ENCODE results near the gene CEP83. TPM values are rescaled to one million over a fixed set of nuclear protein-coding genes. Genes with fewer than 3 reads are reported as not detected.

Gene CEP83
- polyA plus RNA-seq, 1 of the 3 experiments (the other 2 are of a cell fraction), result 2.5 TPM

DNA sequence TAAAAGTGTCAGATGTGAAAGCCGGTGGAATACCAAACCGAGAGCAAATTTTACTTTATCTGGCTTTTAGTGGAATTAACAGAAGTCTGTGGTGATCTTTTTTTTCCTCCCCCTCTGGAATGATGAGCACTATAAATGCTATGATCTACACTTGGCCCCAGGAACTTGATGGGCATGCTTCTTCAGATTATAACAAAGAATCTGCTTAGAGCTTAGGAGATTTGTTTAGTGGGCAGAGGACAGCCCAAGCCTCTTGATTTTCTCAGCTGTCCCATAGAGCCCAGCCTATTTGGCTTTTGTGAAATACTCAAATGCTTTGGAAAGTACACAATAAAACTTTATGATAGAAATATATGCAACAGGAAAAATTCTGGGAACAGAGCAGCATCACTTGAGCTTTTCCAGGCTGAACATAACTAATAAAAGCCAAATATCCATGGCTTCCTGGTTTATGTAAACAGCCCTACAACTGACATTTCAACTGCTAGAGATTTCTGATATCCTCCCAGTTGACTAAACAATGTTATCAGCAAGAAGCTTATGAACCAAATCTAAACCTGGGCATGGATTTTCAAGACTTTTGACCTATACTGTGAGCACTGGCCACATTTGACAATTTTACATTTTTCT is 161.7 kb downstream of the CEP83 start (continued):
- TF ChIP-seq MEF2A (IDR thresholded peaks at IDR 0.05; ENCODE audit: borderline replicate concordance, low read depth), result no peak

DNA sequence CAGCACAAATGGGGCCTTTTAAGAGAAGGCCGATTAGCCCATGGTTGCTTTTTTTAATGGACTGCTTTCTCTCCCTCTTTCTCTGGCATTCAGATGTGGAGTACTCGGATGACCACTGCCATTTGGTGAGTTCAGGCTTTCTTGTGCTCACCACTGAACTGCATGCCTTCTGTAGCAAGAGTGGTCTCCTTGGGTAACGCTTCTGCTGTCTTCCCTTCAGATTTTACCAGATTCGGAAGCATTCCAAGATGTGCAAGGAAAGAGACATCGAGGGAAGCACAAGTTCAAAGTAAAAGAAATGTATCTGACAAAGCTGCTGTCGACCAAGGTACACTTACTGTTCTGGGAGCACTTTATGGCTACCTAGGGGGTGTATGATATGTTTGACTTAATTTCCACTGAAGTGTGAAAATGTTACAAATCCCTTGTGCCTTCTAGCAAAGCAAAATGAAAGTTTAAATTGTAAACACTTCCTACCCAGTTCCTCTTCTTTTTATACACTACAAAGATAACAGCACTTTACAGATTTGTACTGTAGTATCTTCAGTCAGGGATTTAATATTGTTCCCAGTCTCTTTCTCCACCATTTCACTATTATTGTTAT is 162.5 kb downstream of the CEP83 start:
- H3K27ac ChIP-seq (ENCODE audit: low read depth in 2 of 2, low read length in 1 of 2), result no peak overlapping the region
- CTCF ChIA-PET, result interaction anchor here (1.4 kb wide), 1 partner anchor 151 kb away, joined by 4 read pairs; no protein-coding TSS in a partner anchor
- H3K4me3 ChIP-seq (ENCODE audit: low read depth in 2 of 2, low read length in 1 of 2), result no peak overlapping the region

More for the DNA sequence above, 162.5 kb downstream of the CEP83 start:
- H3K9me3 ChIP-seq, result no peaks in the 10 kb centered on the region
- no peaks in the 10 kb centered on the region for H3K9me2 ChIP-seq
- H3K4me2 ChIP-seq, result no peak overlapping the region
- no peak overlapping the region for H3K9ac ChIP-seq
- no peaks in the 10 kb centered on the region for H3F3A ChIP-seq (replicated peaks; ENCODE audit: insufficient read depth)
- H2AFZ ChIP-seq (ENCODE audit: low read depth), result no peak overlapping the region
- TF ChIP-seq EZH2phosphoT487 (IDR thresholded peaks at IDR 0.05; ENCODE audit: borderline replicate concordance, low read depth) (no peak), MEF2A (IDR thresholded peaks at IDR 0.05; ENCODE audit: borderline replicate concordance, low read depth) (no peak), FOXJ3 (CRISPR knock-in tag; IDR thresholded peaks at IDR 0.05) (no peak), GATA2 (CRISPR knock-in tag; IDR thresholded peaks at IDR 0.05) (no peak), EP300 (IDR thresholded peaks at IDR 0.05; ENCODE audit: borderline replicate concordance in 1 of 2, low read depth in 1 of 2, low read length in 1 of 2) (no peak), ELF1 (IDR thresholded peaks at IDR 0.05) (no peak), RCOR1 (IDR thresholded peaks at IDR 0.05; ENCODE audit: low read length) (no peak), NFIC (IDR thresholded peaks at IDR 0.05; ENCODE audit: borderline replicate concordance) (no peak), YY1 (IDR thresholded peaks at IDR 0.05; ENCODE audit: low read depth) (no peak), MXI1 (IDR thresholded peaks at IDR 0.05; ENCODE audit: low read depth, low read length) (no peak)
- TF ChIP-seq, protein P1, sequence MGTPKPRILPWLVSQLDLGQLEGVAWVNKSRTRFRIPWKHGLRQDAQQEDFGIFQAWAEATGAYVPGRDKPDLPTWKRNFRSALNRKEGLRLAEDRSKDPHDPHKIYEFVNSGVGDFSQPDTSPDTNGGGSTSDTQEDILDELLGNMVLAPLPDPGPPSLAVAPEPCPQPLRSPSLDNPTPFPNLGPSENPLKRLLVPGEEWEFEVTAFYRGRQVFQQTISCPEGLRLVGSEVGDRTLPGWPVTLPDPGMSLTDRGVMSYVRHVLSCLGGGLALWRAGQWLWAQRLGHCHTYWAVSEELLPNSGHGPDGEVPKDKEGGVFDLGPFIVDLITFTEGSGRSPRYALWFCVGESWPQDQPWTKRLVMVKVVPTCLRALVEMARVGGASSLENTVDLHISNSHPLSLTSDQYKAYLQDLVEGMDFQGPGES (IDR thresholded peaks at IDR 0.05; ENCODE audit: low read depth, low read length), result no peak
- TF ChIP-seq, protein P2, sequence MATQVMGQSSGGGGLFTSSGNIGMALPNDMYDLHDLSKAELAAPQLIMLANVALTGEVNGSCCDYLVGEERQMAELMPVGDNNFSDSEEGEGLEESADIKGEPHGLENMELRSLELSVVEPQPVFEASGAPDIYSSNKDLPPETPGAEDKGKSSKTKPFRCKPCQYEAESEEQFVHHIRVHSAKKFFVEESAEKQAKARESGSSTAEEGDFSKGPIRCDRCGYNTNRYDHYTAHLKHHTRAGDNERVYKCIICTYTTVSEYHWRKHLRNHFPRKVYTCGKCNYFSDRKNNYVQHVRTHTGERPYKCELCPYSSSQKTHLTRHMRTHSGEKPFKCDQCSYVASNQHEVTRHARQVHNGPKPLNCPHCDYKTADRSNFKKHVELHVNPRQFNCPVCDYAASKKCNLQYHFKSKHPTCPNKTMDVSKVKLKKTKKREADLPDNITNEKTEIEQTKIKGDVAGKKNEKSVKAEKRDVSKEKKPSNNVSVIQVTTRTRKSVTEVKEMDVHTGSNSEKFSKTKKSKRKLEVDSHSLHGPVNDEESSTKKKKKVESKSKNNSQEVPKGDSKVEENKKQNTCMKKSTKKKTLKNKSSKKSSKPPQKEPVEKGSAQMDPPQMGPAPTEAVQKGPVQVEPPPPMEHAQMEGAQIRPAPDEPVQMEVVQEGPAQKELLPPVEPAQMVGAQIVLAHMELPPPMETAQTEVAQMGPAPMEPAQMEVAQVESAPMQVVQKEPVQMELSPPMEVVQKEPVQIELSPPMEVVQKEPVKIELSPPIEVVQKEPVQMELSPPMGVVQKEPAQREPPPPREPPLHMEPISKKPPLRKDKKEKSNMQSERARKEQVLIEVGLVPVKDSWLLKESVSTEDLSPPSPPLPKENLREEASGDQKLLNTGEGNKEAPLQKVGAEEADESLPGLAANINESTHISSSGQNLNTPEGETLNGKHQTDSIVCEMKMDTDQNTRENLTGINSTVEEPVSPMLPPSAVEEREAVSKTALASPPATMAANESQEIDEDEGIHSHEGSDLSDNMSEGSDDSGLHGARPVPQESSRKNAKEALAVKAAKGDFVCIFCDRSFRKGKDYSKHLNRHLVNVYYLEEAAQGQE (IDR thresholded peaks at IDR 0.05; ENCODE audit: low read depth, low read length), result no peak
- TF ChIP-seq, protein P3, sequence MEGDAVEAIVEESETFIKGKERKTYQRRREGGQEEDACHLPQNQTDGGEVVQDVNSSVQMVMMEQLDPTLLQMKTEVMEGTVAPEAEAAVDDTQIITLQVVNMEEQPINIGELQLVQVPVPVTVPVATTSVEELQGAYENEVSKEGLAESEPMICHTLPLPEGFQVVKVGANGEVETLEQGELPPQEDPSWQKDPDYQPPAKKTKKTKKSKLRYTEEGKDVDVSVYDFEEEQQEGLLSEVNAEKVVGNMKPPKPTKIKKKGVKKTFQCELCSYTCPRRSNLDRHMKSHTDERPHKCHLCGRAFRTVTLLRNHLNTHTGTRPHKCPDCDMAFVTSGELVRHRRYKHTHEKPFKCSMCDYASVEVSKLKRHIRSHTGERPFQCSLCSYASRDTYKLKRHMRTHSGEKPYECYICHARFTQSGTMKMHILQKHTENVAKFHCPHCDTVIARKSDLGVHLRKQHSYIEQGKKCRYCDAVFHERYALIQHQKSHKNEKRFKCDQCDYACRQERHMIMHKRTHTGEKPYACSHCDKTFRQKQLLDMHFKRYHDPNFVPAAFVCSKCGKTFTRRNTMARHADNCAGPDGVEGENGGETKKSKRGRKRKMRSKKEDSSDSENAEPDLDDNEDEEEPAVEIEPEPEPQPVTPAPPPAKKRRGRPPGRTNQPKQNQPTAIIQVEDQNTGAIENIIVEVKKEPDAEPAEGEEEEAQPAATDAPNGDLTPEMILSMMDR (IDR thresholded peaks at IDR 0.05), result no peak
- no peaks in the 10 kb centered on the region for H3K36me3 ChIP-seq (replicated peaks in 1 of 2; ENCODE audit: control insufficient read depth in 1 of 2, insufficient read depth in 2 of 2, low read length in 1 of 2)
- DNase-seq, result no peak
- H3K27me3 ChIP-seq (ENCODE audit: insufficient read depth), result no peaks in the 10 kb centered on the region
- WGBS (ENCODE audit: low lambda C conversion rate), result 96% methylated on average over 6 of the region's 6 CpGs
- no peaks in the 10 kb centered on the region for H4K20me1 ChIP-seq (ENCODE audit: insufficient read depth)
- POLR2A ChIA-PET, result no interaction called here
- H3K4me1 ChIP-seq (ENCODE audit: control insufficient read depth in 1 of 2, insufficient read depth in 2 of 2, low read depth in 1 of 2, low read length in 1 of 2), result no peaks in the 10 kb centered on the region; a peak in 2 of 4 replicates
- no peaks in the 10 kb centered on the region for H3K79me2 ChIP-seq (ENCODE audit: insufficient read depth)

Data from SK-N-SH (cell line).